HG03378 (cell line): ENCODE measurements around the gene MXRA8.

Source experiments
- ATAC-seq: cut with Tn5 transposase; IDR thresholded peaks from one replicate; pipeline ENCODE4 v1.9.1; 2021; ENCODE audit warnings: mild to moderate bottlenecking, moderate library complexity; ENCODE audit not compliant: unreplicated experiment

Gene MXRA8

GRCh38 chr1:1351511-1352427 lies 6.6 kb downstream of the MXRA8 start:
- ATAC-seq = no peak

GRCh38 chr1:1349256-1350012 lies 8.9 kb downstream of the MXRA8 start, which contains the start of gene DVL1:
Gene DVL1, minus strand, starts transcription at chr1:1349418. Its CDS starts 353 bp downstream, at chr1:1349065.
- ATAC-seq = no peak

DNA sequence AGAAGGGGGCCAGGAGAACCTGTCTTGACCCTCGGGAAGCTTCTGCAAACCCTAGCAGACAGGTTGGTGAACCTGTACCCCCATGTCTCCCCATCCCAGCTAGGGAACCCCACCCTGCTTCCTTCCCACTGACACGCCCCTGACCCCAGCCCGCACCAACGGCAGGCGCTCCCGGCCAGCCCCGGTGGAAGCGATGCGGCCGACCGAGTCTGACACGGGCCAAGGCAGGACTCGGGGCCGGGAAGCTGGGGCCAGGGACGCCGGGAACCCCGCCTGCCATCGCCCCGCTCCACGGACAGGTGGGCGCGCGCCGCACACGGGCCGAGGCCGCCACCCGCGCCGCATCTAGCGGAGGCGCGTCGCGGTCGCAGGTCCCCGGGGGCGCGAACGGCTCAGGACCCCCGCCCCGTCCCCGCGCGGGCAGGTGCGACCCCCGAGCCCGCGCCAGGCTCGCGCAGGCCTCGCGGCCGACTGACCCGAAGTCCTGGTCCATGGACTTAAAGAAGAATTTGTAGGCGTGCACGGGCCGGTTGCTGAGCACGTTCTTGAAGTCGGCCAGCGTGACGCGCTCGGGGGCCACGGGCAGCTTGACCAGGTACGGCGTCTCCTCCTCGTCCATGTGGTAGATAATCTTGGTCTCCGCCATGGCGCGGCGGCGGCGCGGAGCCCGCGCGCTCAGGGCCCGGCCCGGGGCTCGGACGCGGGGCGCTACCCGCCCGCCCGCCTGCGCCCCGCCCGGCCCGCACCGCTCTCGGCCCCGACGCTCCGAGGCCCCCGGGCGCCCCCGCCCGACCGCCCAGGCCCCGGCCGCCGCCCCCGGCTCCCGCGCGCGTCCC lies 9.7 kb downstream of the MXRA8 start:
- ATAC-seq = no peak

DNA sequence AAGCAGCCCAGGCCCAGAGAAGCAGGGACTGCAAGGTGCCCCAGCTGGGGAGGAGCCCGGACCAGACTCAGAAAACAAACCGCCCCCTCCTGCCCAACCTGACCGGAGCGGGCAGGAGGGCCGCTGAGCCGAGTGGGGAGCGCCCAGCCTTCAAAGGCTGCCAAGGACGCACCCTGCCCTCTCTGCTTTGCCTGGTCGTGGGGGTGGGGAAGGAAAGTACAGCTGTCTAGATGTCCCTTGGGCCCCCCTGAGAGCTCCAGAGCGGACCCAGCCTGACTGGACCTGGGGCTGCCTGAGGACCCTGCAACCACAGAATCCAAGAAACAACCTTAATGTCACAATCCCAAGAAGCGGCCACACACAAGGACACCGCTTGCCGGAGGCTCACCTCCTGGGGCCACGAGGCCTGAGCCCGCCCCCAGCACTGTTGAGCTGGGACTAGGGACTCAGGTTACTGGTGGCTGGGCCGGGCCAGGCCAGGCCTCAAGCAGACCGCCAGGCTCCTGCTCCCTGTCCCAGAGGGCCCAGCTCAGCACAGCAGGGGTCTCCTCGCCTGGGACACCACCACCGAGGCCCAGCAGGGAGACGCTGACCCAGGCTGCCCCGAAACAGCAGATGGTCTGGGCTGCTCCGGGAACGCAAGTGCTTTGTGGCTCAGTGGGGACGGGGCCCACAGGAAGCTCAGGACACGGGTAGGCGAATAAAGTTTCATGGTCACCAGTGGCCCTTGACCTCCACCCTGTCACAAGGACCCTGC lies 10.5 kb downstream of the MXRA8 start:
- ATAC-seq = no peak

- no peak for ATAC-seq
Observed at GRCh38 chr1:1347026-1347595, 11.2 kb downstream of the MXRA8 start.

- ATAC-seq = no peak
Observed at GRCh38 chr1:1346501-1346890, 11.9 kb downstream of the MXRA8 start.

- ATAC-seq = no peak
Observed at GRCh38 chr1:1345860-1346500, 12.4 kb downstream of the MXRA8 start.

- no peak for ATAC-seq
Observed at GRCh38 chr1:1345384-1345783, 13.0 kb downstream of the MXRA8 start.

GRCh38 chr1:1344655-1345361 lies 13.5 kb downstream of the MXRA8 start:
- no peak for ATAC-seq

DNA sequence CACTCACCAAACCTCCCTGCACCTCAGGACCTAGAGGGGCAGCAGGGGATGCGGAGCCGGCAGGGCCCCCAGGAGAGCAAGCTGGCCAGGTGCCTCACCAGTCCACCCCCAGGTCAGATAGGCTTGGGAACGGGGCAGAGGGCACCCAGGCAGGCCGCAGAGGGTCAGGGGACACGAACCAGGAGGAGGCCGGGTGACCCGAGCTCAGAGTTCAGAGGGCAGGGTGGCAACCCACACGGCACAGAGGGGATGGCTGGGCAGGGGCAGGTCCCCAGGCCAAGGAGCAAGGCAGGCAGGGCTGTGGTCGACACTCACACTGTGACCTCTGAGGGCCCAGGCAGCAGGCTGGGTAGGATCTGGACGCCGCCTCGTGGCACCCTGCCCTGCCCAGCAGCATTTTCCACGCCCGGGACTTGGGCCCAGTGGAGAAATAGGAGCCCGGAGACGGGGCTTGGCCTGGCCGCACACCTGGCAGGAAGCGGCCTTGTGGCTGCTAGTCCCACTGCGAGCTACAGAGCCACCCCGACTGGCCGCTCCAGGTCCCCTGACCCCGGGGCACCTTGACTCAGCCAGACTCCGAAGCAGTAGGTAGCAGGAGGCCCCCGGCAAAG lies 14.4 kb downstream of the MXRA8 start:
- ATAC-seq = no peak

- ATAC-seq = no peak
Observed at GRCh38 chr1:1342584-1343115, 15.7 kb downstream of the MXRA8 start.

- no peak for ATAC-seq
Observed at GRCh38 chr1:1342061-1342562, 16.2 kb downstream of the MXRA8 start.

- no peak for ATAC-seq
Observed at GRCh38 chr1:1341549-1342021, 16.8 kb downstream of the MXRA8 start.

DNA sequence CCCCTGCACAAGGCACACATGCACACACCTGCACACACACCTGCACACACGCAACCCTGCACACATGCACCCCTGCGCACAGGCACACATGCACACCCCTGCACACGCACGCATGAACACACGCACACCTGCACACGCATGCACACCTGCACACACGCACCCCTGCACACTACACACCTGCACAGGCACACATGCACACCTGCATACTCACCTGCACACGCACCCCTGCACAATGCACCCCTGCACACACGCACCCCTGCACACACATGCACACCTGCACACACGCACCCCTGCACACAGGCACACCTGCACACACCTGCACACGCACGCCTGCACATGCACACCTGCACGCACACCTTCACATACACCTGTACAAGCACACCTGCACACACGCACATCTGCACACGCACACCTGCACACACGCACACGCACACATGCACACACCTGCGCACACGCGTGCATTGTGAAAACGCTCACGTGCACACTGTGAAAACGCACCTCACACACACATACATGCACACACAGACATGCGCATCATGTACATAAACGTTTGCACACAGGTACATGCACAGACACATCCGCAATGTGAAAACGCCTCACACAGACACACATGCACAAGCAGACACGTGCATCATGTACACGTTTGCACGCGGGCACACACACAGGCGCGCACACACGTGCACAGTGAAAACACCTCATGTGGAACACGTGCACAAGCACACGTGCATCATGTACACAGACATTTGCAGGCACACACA lies 17.4 kb downstream of the MXRA8 start:
- no peak for ATAC-seq

DNA sequence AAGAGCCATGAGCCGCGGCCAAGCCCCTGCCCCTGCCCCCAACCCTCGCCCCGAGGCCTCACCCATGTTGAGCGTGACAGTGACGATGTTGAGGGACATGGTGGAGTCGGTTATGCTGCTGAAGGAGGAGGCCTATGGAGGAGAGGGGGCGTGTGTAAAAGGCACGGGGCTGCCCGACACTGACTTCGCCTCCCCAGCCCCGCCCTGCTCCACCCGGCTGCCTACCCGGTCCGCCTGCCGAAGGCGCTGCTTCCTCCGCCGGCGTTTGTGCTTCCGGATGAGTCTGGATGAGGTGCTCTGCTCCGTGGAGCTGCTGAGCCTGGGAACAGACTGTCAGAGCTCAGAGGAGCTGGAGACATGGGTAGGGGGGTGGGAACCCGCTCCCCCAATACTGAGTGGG lies 18.2 kb downstream of the MXRA8 start:
- no peak for ATAC-seq

DNA sequence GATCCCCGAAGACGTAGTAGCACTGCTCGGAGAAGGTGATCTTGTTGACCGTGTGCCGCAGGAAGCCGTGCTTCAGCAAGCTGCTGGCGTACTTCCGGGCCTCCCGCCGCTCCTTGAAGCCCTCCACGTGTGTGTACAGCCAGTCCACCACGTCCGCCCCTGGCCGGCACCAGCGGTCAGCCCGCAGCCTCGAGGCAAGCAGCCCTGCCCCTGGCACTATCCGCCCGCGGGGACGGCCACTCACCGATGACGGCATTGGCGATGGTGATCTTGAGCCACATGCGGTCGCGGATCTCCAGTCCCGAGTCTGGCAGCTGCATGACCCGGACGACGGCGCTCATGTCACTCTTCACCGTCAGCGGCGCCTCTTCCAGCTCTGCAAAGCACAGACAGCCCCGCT lies 20.1 kb downstream of the MXRA8 start:
- ATAC-seq = no peak

GRCh38 chr1:1337793-1338147 lies 20.6 kb downstream of the MXRA8 start:
- no peak for ATAC-seq
